WTC11 (cell line): ENCODE measurements around the gene ENAH. TPM values are rescaled to one million over a fixed set of nuclear protein-coding genes. Genes with fewer than 3 reads are reported as not detected.

Experiments
- ATAC-seq: fragments of 200-7000 bp; cut with Tn5 transposase; 2 replicates; pipeline ENCODE4 v1.10.0; 2021; ENCODE audit warnings: mild to moderate bottlenecking, moderate library complexity
- CTCF ChIA-PET: fragments of 300-600 bp; sonication (Branson Sonifier 250); formaldehyde crosslinking; loops from one replicate; lab custom pipeline; 2021; ENCODE audit warnings: antibody characterized with exemption; lab: Charles Lee
- POLR2A ChIA-PET: fragments of 350-600 bp; sonication (Branson Sonifier 250); formaldehyde crosslinking; loops from one replicate; lab custom pipeline; 2021; ENCODE audit warnings: antibody characterized with exemption; lab: Charles Lee
- DNase-seq: peaks from one replicate; pipeline ENCODE4 v3.0.0; 2021; ENCODE audit warnings: low spot score
- H3K27ac Mint-ChIP-seq: 2 replicates; pipeline ENCODE4 v1.8.0; 2021; ENCODE audit warnings: mixed read lengths
- H3K27me3 Mint-ChIP-seq: 2 replicates; pipeline ENCODE4 v1.8.0; 2021; ENCODE audit warnings: low read depth, mild to moderate bottlenecking, moderate library complexity, mixed read lengths
- H3K36me3 Mint-ChIP-seq: 2 replicates; pipeline ENCODE4 v1.8.0; 2021; ENCODE audit warnings: mixed read lengths
- H3K4me1 Mint-ChIP-seq: 2 replicates; pipeline ENCODE4 v1.8.0; 2022; ENCODE audit warnings: mixed read lengths
- H3K4me3 Mint-ChIP-seq: 2 replicates; pipeline ENCODE4 v1.8.0; 2021; ENCODE audit warnings: mild to moderate bottlenecking, moderate library complexity, mixed read lengths
- H3K9me3 Mint-ChIP-seq: 2 replicates; pipeline ENCODE4 v1.8.0; 2021; ENCODE audit warnings: mixed read lengths
- ESRRA ChIP-seq: sonication (generic); formaldehyde crosslinking; IDR thresholded peaks from 2 replicates; pipeline ENCODE4 v1.8.1; 2022; ENCODE audit warnings: mild to moderate bottlenecking, missing genetic modification reagents, borderline replicate concordance
- FOXK1 ChIP-seq: sonication (generic); formaldehyde crosslinking; IDR thresholded peaks from 2 replicates; pipeline ENCODE4 v1.8.0; 2022; ENCODE audit warnings: mild to moderate bottlenecking, moderate library complexity, missing genetic modification reagents
- IRF2 ChIP-seq: sonication (generic); formaldehyde crosslinking; IDR thresholded peaks from 2 replicates; pipeline ENCODE4 v1.8.0; 2022; ENCODE audit warnings: low read depth, missing genetic modification reagents, borderline replicate concordance
- KAT7 ChIP-seq: sonication (generic); formaldehyde crosslinking; IDR thresholded peaks from 2 replicates; pipeline ENCODE4 v1.8.1; 2023; ENCODE audit warnings: missing genetic modification reagents, mild to moderate bottlenecking, borderline replicate concordance
- MXD4 ChIP-seq: fragments of 250-450 bp; sonication (Bioruptor Pico); IDR thresholded peaks from 2 replicates; pipeline ENCODE4 v1.8.0; 2021; ENCODE audit warnings: mild to moderate bottlenecking, moderate library complexity, borderline replicate concordance
- OVOL2 ChIP-seq: fragments of 250-450 bp; sonication (Bioruptor Pico); IDR thresholded peaks from 2 replicates; pipeline ENCODE4 v1.9.0; 2021; ENCODE audit warnings: mild to moderate bottlenecking, borderline replicate concordance
- RORB ChIP-seq: fragments of 250-450 bp; sonication (Bioruptor Pico); IDR thresholded peaks from 2 replicates; pipeline ENCODE4 v1.9.0; 2021; ENCODE audit warnings: mild to moderate bottlenecking
- ZNF121 ChIP-seq: sonication (generic); formaldehyde crosslinking; IDR thresholded peaks from 2 replicates; pipeline ENCODE4 v1.8.0; 2023; ENCODE audit warnings: missing genetic modification reagents
- ZNF317 ChIP-seq: sonication (generic); formaldehyde crosslinking; IDR thresholded peaks from 2 replicates; pipeline ENCODE4 v1.8.1; 2023; ENCODE audit warnings: low read depth, mild to moderate bottlenecking, moderate library complexity, missing genetic modification reagents, borderline replicate concordance
- ZNF396 ChIP-seq: fragments of 250-450 bp; sonication (Bioruptor Pico); IDR thresholded peaks from 2 replicates; pipeline ENCODE4 v1.8.0; 2021; ENCODE audit warnings: mild to moderate bottlenecking, moderate library complexity, borderline replicate concordance
- total RNA-seq: library from RNA; stranded (reverse); gene quantifications from 3 replicates; pipeline ENCODE4 v1.2.3, GENCODE V29; 2021
- TF ChIP-seq, protein P1 (sequence below): sonication (generic); formaldehyde crosslinking; IDR thresholded peaks from 2 replicates; pipeline ENCODE4 v1.8.1; 2023; ENCODE audit warnings: mild to moderate bottlenecking, missing genetic modification reagents, moderate library complexity
- TF ChIP-seq, protein P2 (sequence below): sonication (generic); formaldehyde crosslinking; IDR thresholded peaks from 2 replicates; pipeline ENCODE4 v1.8.1; 2023; ENCODE audit warnings: mild to moderate bottlenecking, missing genetic modification reagents, moderate library complexity
- TF ChIP-seq, protein P3 (sequence below): sonication (generic); formaldehyde crosslinking; IDR thresholded peaks from 2 replicates; pipeline ENCODE4 v1.8.0; 2022; ENCODE audit warnings: mild to moderate bottlenecking, missing genetic modification reagents
- TF ChIP-seq, protein P4 (sequence below): sonication (generic); formaldehyde crosslinking; IDR thresholded peaks from 2 replicates; pipeline ENCODE4 v1.8.0; 2022; ENCODE audit warnings: missing genetic modification reagents
- TF ChIP-seq, protein P5 (sequence below): sonication (generic); formaldehyde crosslinking; IDR thresholded peaks from 2 replicates; pipeline ENCODE4 v1.8.0; 2022; ENCODE audit warnings: mild to moderate bottlenecking, missing genetic modification reagents
- TF ChIP-seq, protein P6 (sequence below): fragments of 250-450 bp; sonication (Bioruptor Pico); IDR thresholded peaks from 2 replicates; pipeline ENCODE4 v1.9.0; 2021; ENCODE audit warnings: moderate library complexity, mild to moderate bottlenecking, inconsistent platforms, borderline replicate concordance
- TF ChIP-seq, protein P7 (sequence below): fragments of 250-450 bp; sonication (Bioruptor Pico); IDR thresholded peaks from 2 replicates; pipeline ENCODE4 v1.9.0; 2021; ENCODE audit warnings: mild to moderate bottlenecking, borderline replicate concordance
- TF ChIP-seq, protein P8 (sequence below): fragments of 250-450 bp; sonication (Bioruptor Pico); IDR thresholded peaks from 2 replicates; pipeline ENCODE4 v1.9.0; 2021; ENCODE audit warnings: mild to moderate bottlenecking

Gene ENAH
- total RNA-seq, 1 experiment from 2014 or later: 227 TPM

DNA sequence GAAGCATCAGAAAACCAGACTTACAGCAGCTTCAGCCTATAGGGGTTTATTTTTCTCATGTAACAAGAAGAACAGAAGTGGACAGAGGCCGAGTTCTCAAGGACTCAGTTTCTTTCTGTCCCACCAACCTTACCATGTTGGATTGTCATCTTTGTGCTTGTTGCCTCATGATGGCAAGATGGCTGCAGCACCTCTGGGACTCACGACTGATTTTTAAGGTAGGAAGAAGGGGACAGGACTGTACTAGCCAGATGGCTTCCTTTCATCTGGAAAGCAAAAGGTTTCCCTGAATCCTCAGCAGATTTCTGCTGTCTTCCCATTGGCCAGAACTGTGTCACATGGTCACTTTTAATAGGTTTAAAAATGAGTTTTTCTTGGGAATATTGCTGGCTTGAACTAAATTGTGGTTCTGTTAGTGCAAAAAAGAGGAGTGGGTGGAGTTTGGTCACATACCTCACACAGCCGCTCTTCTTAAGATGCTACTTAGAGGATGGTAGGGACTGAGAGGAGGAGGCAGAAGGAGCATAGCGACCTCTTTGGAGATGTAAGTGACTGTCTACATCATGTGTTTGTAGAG is 48.1 kb upstream of the ENAH start:
- TF ChIP-seq KAT7 (CRISPR knock-in tag): no peak
- TF ChIP-seq, protein P1, sequence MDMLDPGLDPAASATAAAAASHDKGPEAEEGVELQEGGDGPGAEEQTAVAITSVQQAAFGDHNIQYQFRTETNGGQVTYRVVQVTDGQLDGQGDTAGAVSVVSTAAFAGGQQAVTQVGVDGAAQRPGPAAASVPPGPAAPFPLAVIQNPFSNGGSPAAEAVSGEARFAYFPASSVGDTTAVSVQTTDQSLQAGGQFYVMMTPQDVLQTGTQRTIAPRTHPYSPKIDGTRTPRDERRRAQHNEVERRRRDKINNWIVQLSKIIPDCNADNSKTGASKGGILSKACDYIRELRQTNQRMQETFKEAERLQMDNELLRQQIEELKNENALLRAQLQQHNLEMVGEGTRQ (CRISPR knock-in tag): peak; percentile 26; the same call in 1 of the 2 replicates
- CTCF ChIA-PET: interaction anchor here (0.7 kb wide), 1 partner anchor 45 kb away, joined by 3 read pairs; no protein-coding TSS in a partner anchor
- Mint-ChIP-seq H3K9me3 (no peaks in the 10 kb centered on the region), H3K4me3 (no peak overlapping the region), H3K27ac (no peak overlapping the region), H3K36me3 (no peaks in the 10 kb centered on the region), H3K27me3 (no peaks in the 10 kb centered on the region), H3K4me1 (no peaks in the 10 kb centered on the region)
- POLR2A ChIA-PET: no interaction called here
- DNase-seq (no peak), ATAC-seq (peak; percentile 47; the same call in 1 of the 2 replicates)

DNA sequence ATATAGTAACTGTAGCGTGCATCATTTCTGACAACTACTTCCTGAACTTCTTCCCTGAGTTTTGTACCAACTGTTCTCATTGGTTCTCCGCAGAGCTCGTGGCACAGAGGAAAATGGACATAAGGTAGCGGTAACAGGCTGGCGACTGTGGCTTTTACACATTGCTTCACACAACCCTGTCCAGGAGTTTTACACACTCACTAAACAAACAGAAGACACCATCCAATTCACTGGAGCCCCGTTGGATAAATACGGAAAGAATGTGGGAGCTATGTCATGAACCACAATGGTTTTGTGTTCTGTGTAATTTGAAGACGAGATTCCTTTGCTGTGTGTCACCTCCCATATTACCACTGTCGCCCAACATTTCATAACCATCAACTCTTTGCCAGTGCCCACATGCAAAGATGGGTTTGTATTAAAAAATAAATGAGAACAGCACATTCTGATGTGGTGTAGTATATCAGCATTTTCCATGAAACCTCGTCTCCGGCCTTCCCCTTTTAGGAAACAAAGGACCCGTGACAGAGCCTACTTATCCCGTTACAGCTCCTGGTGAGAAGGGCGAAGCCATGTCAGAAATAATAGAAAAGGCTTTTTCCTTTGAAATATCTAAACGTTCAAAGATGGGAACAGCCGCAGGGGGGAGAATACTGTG is 47.4 kb upstream of the ENAH start:
- Mint-ChIP-seq H3K9me3 (peaks cover 3% of the 10 kb centered on the region), H3K27ac (no peak overlapping the region), H3K4me1 (no peaks in the 10 kb centered on the region), H3K27me3 (no peaks in the 10 kb centered on the region), H3K4me3 (no peak overlapping the region), H3K36me3 (peaks cover 3% of the 10 kb centered on the region; the same call in 1 of the 2 replicates)
- TF ChIP-seq FOXK1 (CRISPR knock-in tag): no peak
- TF ChIP-seq IRF2 (CRISPR knock-in tag): no peak
- TF ChIP-seq, protein P2, sequence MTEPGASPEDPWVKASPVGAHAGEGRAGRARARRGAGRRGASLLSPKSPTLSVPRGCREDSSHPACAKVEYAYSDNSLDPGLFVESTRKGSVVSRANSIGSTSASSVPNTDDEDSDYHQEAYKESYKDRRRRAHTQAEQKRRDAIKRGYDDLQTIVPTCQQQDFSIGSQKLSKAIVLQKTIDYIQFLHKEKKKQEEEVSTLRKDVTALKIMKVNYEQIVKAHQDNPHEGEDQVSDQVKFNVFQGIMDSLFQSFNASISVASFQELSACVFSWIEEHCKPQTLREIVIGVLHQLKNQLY: no peak
- TF ChIP-seq, protein P3, sequence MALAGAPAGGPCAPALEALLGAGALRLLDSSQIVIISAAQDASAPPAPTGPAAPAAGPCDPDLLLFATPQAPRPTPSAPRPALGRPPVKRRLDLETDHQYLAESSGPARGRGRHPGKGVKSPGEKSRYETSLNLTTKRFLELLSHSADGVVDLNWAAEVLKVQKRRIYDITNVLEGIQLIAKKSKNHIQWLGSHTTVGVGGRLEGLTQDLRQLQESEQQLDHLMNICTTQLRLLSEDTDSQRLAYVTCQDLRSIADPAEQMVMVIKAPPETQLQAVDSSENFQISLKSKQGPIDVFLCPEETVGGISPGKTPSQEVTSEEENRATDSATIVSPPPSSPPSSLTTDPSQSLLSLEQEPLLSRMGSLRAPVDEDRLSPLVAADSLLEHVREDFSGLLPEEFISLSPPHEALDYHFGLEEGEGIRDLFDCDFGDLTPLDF (CRISPR knock-in tag): no peak
- TF ChIP-seq RORB: no peak
- TF ChIP-seq, protein P4, sequence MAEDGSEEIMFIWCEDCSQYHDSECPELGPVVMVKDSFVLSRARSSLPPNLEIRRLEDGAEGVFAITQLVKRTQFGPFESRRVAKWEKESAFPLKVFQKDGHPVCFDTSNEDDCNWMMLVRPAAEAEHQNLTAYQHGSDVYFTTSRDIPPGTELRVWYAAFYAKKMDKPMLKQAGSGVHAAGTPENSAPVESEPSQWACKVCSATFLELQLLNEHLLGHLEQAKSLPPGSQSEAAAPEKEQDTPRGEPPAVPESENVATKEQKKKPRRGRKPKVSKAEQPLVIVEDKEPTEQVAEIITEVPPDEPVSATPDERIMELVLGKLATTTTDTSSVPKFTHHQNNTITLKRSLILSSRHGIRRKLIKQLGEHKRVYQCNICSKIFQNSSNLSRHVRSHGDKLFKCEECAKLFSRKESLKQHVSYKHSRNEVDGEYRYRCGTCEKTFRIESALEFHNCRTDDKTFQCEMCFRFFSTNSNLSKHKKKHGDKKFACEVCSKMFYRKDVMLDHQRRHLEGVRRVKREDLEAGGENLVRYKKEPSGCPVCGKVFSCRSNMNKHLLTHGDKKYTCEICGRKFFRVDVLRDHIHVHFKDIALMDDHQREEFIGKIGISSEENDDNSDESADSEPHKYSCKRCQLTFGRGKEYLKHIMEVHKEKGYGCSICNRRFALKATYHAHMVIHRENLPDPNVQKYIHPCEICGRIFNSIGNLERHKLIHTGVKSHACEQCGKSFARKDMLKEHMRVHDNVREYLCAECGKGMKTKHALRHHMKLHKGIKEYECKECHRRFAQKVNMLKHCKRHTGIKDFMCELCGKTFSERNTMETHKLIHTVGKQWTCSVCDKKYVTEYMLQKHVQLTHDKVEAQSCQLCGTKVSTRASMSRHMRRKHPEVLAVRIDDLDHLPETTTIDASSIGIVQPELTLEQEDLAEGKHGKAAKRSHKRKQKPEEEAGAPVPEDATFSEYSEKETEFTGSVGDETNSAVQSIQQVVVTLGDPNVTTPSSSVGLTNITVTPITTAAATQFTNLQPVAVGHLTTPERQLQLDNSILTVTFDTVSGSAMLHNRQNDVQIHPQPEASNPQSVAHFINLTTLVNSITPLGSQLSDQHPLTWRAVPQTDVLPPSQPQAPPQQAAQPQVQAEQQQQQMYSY (CRISPR knock-in tag): no peak
- TF ChIP-seq, protein P5, sequence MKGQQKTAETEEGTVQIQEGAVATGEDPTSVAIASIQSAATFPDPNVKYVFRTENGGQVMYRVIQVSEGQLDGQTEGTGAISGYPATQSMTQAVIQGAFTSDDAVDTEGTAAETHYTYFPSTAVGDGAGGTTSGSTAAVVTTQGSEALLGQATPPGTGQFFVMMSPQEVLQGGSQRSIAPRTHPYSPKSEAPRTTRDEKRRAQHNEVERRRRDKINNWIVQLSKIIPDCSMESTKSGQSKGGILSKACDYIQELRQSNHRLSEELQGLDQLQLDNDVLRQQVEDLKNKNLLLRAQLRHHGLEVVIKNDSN (CRISPR knock-in tag): no peak
- TF ChIP-seq, protein P6, sequence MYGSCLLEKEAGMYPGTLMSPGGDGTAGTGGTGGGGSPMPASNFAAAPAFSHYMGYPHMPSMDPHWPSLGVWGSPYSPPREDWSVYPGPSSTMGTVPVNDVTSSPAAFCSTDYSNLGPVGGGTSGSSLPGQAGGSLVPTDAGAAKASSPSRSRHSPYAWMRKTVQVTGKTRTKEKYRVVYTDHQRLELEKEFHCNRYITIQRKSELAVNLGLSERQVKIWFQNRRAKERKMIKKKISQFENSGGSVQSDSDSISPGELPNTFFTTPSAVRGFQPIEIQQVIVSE (CRISPR knock-in tag): no peak
- TF ChIP-seq, protein P7, sequence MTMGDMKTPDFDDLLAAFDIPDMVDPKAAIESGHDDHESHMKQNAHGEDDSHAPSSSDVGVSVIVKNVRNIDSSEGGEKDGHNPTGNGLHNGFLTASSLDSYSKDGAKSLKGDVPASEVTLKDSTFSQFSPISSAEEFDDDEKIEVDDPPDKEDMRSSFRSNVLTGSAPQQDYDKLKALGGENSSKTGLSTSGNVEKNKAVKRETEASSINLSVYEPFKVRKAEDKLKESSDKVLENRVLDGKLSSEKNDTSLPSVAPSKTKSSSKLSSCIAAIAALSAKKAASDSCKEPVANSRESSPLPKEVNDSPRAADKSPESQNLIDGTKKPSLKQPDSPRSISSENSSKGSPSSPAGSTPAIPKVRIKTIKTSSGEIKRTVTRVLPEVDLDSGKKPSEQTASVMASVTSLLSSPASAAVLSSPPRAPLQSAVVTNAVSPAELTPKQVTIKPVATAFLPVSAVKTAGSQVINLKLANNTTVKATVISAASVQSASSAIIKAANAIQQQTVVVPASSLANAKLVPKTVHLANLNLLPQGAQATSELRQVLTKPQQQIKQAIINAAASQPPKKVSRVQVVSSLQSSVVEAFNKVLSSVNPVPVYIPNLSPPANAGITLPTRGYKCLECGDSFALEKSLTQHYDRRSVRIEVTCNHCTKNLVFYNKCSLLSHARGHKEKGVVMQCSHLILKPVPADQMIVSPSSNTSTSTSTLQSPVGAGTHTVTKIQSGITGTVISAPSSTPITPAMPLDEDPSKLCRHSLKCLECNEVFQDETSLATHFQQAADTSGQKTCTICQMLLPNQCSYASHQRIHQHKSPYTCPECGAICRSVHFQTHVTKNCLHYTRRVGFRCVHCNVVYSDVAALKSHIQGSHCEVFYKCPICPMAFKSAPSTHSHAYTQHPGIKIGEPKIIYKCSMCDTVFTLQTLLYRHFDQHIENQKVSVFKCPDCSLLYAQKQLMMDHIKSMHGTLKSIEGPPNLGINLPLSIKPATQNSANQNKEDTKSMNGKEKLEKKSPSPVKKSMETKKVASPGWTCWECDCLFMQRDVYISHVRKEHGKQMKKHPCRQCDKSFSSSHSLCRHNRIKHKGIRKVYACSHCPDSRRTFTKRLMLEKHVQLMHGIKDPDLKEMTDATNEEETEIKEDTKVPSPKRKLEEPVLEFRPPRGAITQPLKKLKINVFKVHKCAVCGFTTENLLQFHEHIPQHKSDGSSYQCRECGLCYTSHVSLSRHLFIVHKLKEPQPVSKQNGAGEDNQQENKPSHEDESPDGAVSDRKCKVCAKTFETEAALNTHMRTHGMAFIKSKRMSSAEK (CRISPR knock-in tag): no peak
- no peak for TF ChIP-seq MXD4 (CRISPR knock-in tag)
- TF ChIP-seq OVOL2: no peak
- TF ChIP-seq, protein P8, sequence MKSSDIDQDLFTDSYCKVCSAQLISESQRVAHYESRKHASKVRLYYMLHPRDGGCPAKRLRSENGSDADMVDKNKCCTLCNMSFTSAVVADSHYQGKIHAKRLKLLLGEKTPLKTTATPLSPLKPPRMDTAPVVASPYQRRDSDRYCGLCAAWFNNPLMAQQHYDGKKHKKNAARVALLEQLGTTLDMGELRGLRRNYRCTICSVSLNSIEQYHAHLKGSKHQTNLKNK (CRISPR knock-in tag): no peak
- TF ChIP-seq ESRRA: no peak
- no peak for TF ChIP-seq ZNF121 (CRISPR knock-in tag)
- TF ChIP-seq ZNF317: no peak
- no peak for TF ChIP-seq ZNF396 (CRISPR knock-in tag)
- DNase-seq (no peak), ATAC-seq (no peak)
- CTCF ChIA-PET: no interaction called here
- POLR2A ChIA-PET: no interaction called here
